ENCODE results near the gene LMO2. TPM values are rescaled to one million over a fixed set of nuclear protein-coding genes. Genes with fewer than 3 reads are reported as not detected.

LMO2 gene
- total and polyA plus RNA-seq, 2 donors (not counting 1 experiment from before 2014, with no cell fraction given): 6.2 to 10.7 TPM

GRCh38 chr11:33920838-33921613, 29.1 kb upstream of the LMO2 start:
- H3K27ac Mint-ChIP-seq: peak overlapping the region; percentile 7
- peak overlapping the region; percentile 14 for H3K4me3 Mint-ChIP-seq
- peaks cover 21% of the 10 kb centered on the region for H3K4me1 Mint-ChIP-seq
- ChIA-PET POLR2A (no interaction called here), CTCF (no interaction called here)
- Histone ChIP-seq H3K4me2 (replicated peaks; ENCODE audit: low read depth, low read length, poor library complexity, severe bottlenecking) (peak overlapping the region; percentile 43), H3K9me3 (ENCODE audit: control extremely low read depth in 1 of 3, control insufficient read depth in 2 of 3, insufficient read depth in 1 of 3, low read length in 2 of 3) (peaks cover 3 to 8% (median 7%) of the 10 kb centered on the region in 3 donors), H3K4me3 (ENCODE audit: control extremely low read depth in 1 of 5, extremely low read depth in 1 of 5, insufficient read depth in 1 of 5, low read depth in 2 of 5, low read length in 4 of 5) (no peak overlapping the region), H2AFZ (ENCODE audit: insufficient read depth, low read depth, low read length, poor library complexity, severe bottlenecking) (no peak overlapping the region), H4K20me1 (ENCODE audit: control insufficient read depth, insufficient read depth, low read length, poor library complexity, severe bottlenecking) (no peaks in the 10 kb centered on the region), H3K27me3 (replicated peaks in 1 of 4; ENCODE audit: control extremely low read depth in 1 of 4, control insufficient read depth in 3 of 4, insufficient read depth in 4 of 4, low read length in 3 of 4) (peaks cover 0 to 46% (median 28%) of the 10 kb centered on the region in 4 experiments), H3K27ac (ENCODE audit: low read length in 2 of 2) (no peak overlapping the region), H3K36me3 (replicated peaks in 1 of 2; ENCODE audit: control extremely low read depth in 1 of 2, control insufficient read depth in 1 of 2, extremely low read depth in 1 of 2, insufficient read depth in 2 of 2, low read length in 1 of 2) (no peaks in the 10 kb centered on the region), H3K79me2 (ENCODE audit: control insufficient read depth, insufficient read depth, low read length) (no peaks in the 10 kb centered on the region), H3K9ac (ENCODE audit: low read length) (peak overlapping the region; percentile 14), H3K4me1 (ENCODE audit: control insufficient read depth in 2 of 2, insufficient read depth in 2 of 2, low read length in 2 of 2) (peaks cover 10 to 14% of the 10 kb centered on the region in 2 donors)
- peaks cover 3% of the 10 kb centered on the region for H3K9me3 Mint-ChIP-seq (ENCODE audit: insufficient read depth)
- DNase-seq (peak; percentile 74), ATAC-seq (ENCODE audit: low read depth) (peak; percentile 93)
- WGBS (ENCODE audit: insufficient coverage): 90% methylated on average over 3 of the region's 8 CpGs
- intact Hi-C loops (cut with micrococcal nuclease): loop anchor here (1.0 to 5.0 kb wide), 3 partner anchors 14 to 54 kb away; no protein-coding TSS in a partner anchor
- peaks cover 60% of the 10 kb centered on the region for H3K27me3 Mint-ChIP-seq
- TF ChIP-seq CTCF (IDR thresholded peaks at IDR 0.05) (no peak), EZH2 (IDR thresholded peaks at IDR 0.05; ENCODE audit: borderline replicate concordance, insufficient read depth, low read depth, low read length, poor library complexity, severe bottlenecking) (no peak)

GRCh38 chr11:33919645-33920044, 27.8 kb upstream of the LMO2 start:
- no peak for ATAC-seq (ENCODE audit: low read depth)
- Histone ChIP-seq H3K4me2 (replicated peaks; ENCODE audit: low read depth, low read length, poor library complexity, severe bottlenecking) (no peak overlapping the region), H3K79me2 (ENCODE audit: control insufficient read depth, insufficient read depth, low read length) (no peaks in the 10 kb centered on the region)

More at GRCh38 chr11:33919645-33920044, 27.8 kb upstream of the LMO2 start:
- H3K4me1 ChIP-seq (ENCODE audit: control insufficient read depth in 2 of 2, insufficient read depth in 2 of 2, low read length in 2 of 2): peaks cover 10 to 14% of the 10 kb centered on the region in 2 donors
- Mint-ChIP-seq H3K27ac (no peak overlapping the region), H3K4me3 (no peak overlapping the region), H3K27me3 (peaks cover 54% of the 10 kb centered on the region), H3K9me3 (ENCODE audit: insufficient read depth) (peaks cover 3% of the 10 kb centered on the region), H3K4me1 (peaks cover 21% of the 10 kb centered on the region)
- H2AFZ ChIP-seq (ENCODE audit: insufficient read depth, low read depth, low read length, poor library complexity, severe bottlenecking): no peak overlapping the region
- no peak overlapping the region for H3K4me3 ChIP-seq (ENCODE audit: control extremely low read depth in 1 of 5, extremely low read depth in 1 of 5, insufficient read depth in 1 of 5, low read depth in 2 of 5, low read length in 4 of 5)
- no peak overlapping the region for H3K9ac ChIP-seq (ENCODE audit: low read length)
- H3K27me3 ChIP-seq (replicated peaks in 1 of 4; ENCODE audit: control extremely low read depth in 1 of 4, control insufficient read depth in 3 of 4, insufficient read depth in 4 of 4, low read length in 3 of 4): peaks cover 0 to 43% (median 26%) of the 10 kb centered on the region in 4 experiments
- intact Hi-C loops (cut with micrococcal nuclease): loop anchor here (2.0 to 5.0 kb wide), 2 partner anchors 13 to 52 kb away; no protein-coding TSS in a partner anchor
- WGBS (ENCODE audit: insufficient coverage): no CpG with 5 or more reads among the region's 1 CpG
- no peaks in the 10 kb centered on the region for H3K36me3 ChIP-seq (replicated peaks in 1 of 2; ENCODE audit: control extremely low read depth in 1 of 2, control insufficient read depth in 1 of 2, extremely low read depth in 1 of 2, insufficient read depth in 2 of 2, low read length in 1 of 2)
- POLR2A ChIA-PET: no interaction called here
- H3K9me3 ChIP-seq (ENCODE audit: control extremely low read depth in 1 of 3, control insufficient read depth in 2 of 3, insufficient read depth in 1 of 3, low read length in 2 of 3): peaks cover 3 to 8% (median 8%) of the 10 kb centered on the region in 3 donors
- no peaks in the 10 kb centered on the region for H4K20me1 ChIP-seq (ENCODE audit: control insufficient read depth, insufficient read depth, low read length, poor library complexity, severe bottlenecking)
- CTCF ChIA-PET: no interaction called here
- no peak for TF ChIP-seq CTCF (IDR thresholded peaks at IDR 0.05)
- no peak for TF ChIP-seq EZH2 (IDR thresholded peaks at IDR 0.05; ENCODE audit: borderline replicate concordance, insufficient read depth, low read depth, low read length, poor library complexity, severe bottlenecking)
- no peak for DNase-seq
- no peak overlapping the region for H3K27ac ChIP-seq (ENCODE audit: low read length in 2 of 2)
